Dendritic cell treated with granulocyte-macrophage colony-stimulating factor and Interleukin-4, amounts not matched to agents 40 ng/mL and 50 ng/mL, for 4 days (primary cell): ENCODE data around the gene ZNF324B.
"Not testable (repeated sequence)": the region's sequence is repeated elsewhere in the genome, so short reads cannot be mapped to it uniquely, and the experiment has no call there.

Experiments
- H3K27ac Mint-ChIP-seq: one replicate; pipeline ENCODE4 v1.8.0; 2022; ENCODE audit warnings: mild to moderate bottlenecking, mixed read lengths
- H3K27me3 Mint-ChIP-seq: one replicate; pipeline ENCODE4 v1.8.0; 2022; ENCODE audit warnings: mild to moderate bottlenecking, mixed read lengths
- H3K36me3 Mint-ChIP-seq: one replicate; pipeline ENCODE4 v1.8.0; 2022; ENCODE audit warnings: low read depth, mixed read lengths
- H3K4me1 Mint-ChIP-seq: one replicate; pipeline ENCODE4 v1.8.0; 2022; ENCODE audit warnings: low read depth, mixed read lengths
- H3K4me3 Mint-ChIP-seq: one replicate; pipeline ENCODE4 v1.8.0; 2022; ENCODE audit warnings: mild to moderate bottlenecking, moderate library complexity, mixed read lengths
- H3K9me3 Mint-ChIP-seq: one replicate; pipeline ENCODE4 v1.8.0; 2022; ENCODE audit warnings: mixed read lengths
- intact Hi-C: fragments of 100-400 bp; cut with micrococcal nuclease; formaldehyde crosslinking; loops from one replicate; pipeline ENCODE4 v1.15.0; 2022

Gene ZNF324B

DNA sequence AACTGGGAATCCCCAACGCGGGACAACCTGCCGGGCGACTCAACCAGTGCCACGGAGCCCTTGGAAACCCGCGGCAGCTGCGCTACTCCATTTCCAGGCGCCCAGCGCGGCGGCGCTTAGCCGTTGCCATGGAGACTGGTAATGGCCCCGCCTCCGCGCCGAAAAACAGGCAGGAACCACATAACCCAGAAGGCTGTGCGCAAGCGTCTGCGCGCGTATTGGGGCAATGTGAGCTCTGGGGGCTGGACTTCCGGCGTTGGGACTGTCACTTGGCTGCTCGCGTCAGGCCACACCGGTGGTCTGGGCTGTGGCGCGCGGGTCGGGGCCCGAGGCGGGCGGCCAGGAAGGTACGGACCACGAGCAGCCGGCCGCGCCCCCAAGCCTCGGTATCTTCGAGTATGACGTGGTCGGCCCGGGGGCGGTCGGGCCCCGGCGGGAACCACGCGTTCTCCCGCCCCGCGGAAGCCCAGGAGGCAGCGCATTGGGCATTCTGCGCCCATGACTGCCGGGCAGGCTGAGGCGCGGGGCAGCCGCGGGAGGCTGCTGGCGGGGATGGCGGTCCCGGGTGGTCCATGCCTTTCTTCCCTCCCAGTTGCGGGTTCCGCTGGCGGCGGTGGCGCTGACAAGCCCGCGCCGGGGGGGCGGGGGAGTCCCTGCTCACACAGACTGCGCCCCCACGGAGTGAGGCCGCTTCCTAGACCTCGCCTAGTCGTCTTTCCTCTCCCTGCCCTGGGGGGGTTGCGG, at the start of gene ZNF324B:
Gene ZNF324B, plus strand, starts transcription at position 265 of the 744 bp plus-strand sequence. CDS start 2,080 bp downstream, outside the sequence.
- intact Hi-C loops: loop anchor here (1.0 to 2.0 kb wide), 3 partner anchors 11 to 48 kb away; partner anchors contain the start of genes ZNF132 and ZNF324
- Mint-ChIP-seq H3K27ac (peak within 1 kb of the TSS; percentile 77), H3K9me3 (peaks cover 23% of the 10 kb centered on the region), H3K27me3 (peaks cover 19% of the 10 kb centered on the region), H3K36me3 (peaks cover 40% of the 10 kb centered on the region), H3K4me1 (peaks cover 28% of the 10 kb centered on the region), H3K4me3 (peak within 1 kb of the TSS; percentile 85)

DNA sequence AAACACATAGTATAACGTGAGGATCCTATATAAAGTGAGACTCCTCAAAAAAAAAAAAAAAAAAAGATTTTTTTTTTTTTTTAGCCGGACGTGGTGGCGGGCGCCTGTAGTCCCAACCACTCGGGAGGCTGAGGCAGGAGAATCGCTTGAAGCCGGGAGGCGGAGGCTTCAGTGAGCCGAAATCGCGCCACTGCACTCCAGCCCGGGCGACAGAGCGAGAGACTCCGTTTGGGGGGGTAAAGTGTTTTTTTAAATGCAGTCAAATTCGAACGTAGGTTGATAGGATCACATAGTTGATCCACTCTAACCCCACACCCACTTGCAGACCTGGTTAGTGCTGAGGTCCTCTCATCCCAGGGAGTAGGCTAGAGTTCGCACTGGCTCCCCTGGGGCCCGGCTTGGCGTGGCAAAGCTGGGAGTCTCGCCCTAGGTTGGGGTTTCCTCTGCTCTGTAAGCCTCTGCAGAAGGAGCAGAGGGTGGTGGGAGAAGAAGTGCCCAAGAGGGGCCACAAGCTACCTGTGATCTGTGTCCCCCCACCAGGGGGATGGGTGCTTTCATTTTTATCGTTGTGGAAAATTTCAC, 49.5 kb upstream of the ZNF324B start:
- peak overlapping the region; percentile 85 for H3K4me3 Mint-ChIP-seq
- intact Hi-C loops: loop anchor here (1.0 to 10.0 kb wide), 3 partner anchors 39 to 97 kb away; partner anchors contain the start of gene ZNF497
- peak overlapping the region; percentile 80 for H3K27ac Mint-ChIP-seq
- peaks cover 6% of the 10 kb centered on the region for H3K36me3 Mint-ChIP-seq
- no peaks in the 10 kb centered on the region for H3K9me3 Mint-ChIP-seq
- peaks cover 33% of the 10 kb centered on the region for H3K4me1 Mint-ChIP-seq
- peaks cover 26% of the 10 kb centered on the region for H3K27me3 Mint-ChIP-seq

DNA sequence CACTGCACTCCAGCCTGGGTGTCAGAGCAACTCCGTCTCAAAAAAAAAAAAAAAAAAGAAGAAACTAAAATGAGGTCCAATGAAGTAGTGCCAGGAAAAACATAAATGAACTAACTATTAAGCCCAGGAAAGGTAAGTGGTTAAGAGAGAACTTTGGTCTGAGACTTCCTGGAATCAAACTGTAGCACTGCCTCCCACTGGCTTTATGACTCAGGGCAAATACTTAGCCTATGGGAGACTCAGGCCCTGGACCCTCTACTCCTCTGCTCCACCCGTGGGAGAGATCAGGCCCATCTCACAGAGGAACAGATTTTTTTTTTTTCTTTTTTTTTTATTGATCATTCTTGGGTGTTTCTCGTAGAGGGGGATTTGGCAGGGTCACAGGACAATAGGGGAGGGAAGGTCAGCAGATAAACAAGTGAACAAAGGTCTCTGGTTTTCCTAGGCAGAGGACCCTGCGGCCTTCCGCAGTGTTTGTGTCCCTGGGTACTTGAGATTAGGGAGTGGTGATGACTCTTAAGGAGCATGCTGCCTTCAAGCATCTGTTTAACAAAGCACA, 47.4 kb upstream of the ZNF324B start:
- not testable (repeated sequence) for H3K4me3 Mint-ChIP-seq, H3K27ac Mint-ChIP-seq, H3K9me3 Mint-ChIP-seq
- H3K4me1 Mint-ChIP-seq: peaks cover 41% of the 10 kb centered on the region
- H3K27me3 Mint-ChIP-seq: peaks cover 11% of the 10 kb centered on the region
- intact Hi-C loops: loop anchor here (10.0 kb wide), 1 partner anchor 59 kb away; no protein-coding TSS in a partner anchor
- H3K36me3 Mint-ChIP-seq: peaks cover 19% of the 10 kb centered on the region

DNA sequence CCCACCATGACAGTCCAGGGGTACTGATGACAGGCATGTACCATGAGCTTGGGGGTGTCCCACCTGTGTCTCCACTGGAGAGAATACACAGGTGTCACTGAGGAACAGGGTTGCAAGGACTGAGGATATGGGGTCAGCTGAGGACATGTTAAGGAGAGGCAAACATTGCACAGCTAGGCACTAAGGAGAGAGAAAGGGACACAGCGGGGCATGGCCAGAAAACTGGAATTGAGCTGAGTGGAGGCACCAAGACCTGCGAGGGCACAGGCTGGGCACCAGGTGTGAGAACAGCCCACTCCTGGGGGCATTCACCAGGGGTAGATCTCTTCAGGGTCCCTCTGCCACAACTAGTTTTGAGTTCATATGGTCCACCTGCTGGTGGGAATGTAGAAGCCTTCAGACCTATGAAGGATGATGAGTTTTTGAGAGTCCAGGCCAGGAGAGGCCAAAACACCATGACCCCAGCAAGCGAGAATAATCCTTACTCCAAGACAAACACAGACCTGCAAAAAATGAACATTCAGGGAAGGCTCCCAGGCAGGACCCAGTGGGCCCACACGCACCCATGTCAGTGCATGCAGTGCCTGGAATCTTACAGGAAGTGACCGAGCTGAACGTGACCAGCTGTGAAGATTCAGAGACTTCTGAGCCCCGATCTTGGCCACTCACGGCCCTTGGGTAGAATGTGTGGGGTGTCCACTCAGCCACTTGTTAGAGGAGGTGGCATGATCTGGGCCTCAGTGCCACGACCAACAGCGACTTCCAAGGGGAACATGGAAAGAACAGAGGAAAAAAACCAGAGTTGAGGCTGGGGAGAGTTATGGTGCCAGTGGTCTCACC, 44.4 kb upstream of the ZNF324B start:
- peak overlapping the region; percentile 96 for H3K4me3 Mint-ChIP-seq
- H3K36me3 Mint-ChIP-seq: peaks cover 17% of the 10 kb centered on the region
- peaks cover 40% of the 10 kb centered on the region for H3K4me1 Mint-ChIP-seq
- no peaks in the 10 kb centered on the region for H3K9me3 Mint-ChIP-seq
- H3K27me3 Mint-ChIP-seq: no peaks in the 10 kb centered on the region
- intact Hi-C loops: loop anchor here (10.0 kb wide), 1 partner anchor 62 kb away; no protein-coding TSS in a partner anchor
- peak overlapping the region; percentile 88 for H3K27ac Mint-ChIP-seq

DNA sequence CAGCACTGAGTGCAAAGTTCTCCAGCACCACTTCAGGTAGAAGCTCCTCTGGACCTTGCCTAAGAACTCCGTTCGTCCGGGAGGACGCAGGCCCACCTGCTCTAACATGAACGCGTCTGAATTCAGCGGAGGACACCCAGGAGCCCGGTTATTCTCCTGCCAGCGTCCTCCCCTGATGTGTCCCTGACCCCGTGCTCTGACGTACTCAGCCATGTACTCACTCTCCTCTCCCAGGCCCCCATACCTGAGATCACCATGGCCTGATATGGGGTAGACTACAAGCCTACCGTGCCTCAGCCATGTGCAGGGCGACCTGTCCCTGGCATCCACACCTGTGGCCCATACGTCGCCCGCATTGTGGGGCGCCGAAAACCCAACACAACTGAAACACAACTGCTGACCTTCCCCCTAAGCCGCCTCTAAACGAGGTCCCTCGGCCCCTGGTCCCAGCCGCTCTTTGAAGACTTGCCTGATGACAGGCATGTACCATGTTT, 43.7 kb upstream of the ZNF324B start:
- peaks cover 40% of the 10 kb centered on the region for H3K4me1 Mint-ChIP-seq
- intact Hi-C loops: loop anchor here (1.0 to 10.0 kb wide), 4 partner anchors 26 to 63 kb away; partner anchors contain the start of genes ZNF132 and ZNF837
- no peaks in the 10 kb centered on the region for H3K27me3 Mint-ChIP-seq

DNA sequence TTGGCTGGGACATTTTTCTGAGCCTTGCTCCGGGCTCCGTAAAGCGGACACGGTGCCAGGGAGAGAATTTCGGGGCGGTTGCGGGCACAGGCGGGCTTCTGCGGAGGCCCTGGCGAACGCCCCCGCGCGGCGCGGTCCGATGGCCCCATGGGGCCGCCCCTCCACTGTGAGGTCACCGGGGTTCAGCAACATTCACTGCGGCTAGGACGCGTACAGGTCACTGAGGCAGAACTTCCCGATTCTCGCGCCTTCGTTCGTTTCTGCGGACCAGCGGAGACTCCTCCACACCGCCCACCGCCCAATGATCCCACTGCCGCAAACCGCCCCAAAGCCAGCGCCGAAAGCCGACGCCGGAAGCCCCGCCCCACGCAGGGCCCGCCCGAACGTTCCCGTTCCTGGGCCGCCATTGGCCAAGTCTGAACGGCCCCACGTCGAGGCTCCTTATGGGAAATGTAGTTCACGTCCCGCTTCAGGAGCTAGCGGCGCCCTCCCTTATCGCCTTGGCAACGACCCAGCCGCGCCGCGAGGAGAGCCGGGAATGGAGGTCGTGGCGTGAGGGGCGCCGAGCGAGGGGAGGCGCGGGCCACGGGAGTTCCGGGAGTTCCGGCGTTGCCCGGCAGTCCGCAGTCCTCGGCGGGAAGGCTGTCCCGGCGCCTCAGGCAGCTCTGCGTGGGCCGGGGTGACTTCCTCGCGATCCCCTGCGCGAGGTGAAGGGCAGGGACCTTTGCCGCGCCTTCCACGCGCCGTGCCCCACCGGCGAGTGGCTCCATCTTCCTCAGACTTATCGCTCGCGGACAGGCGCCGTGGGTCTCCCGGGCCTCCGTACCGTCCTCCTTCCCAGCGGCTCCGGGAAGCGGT, 43.0 kb upstream of the ZNF324B start, which contains the start of gene ZNF584:
Gene ZNF584, plus strand, starts transcription at position 498 of the 858 bp plus-strand sequence. CDS start 499 bp downstream, outside the sequence.
- Mint-ChIP-seq H3K27me3 (no peaks in the 10 kb centered on the region), H3K9me3 (no peaks in the 10 kb centered on the region), H3K27ac (peak within 1 kb of the TSS; percentile 88), H3K36me3 (peaks cover 28% of the 10 kb centered on the region), H3K4me1 (peaks cover 40% of the 10 kb centered on the region), H3K4me3 (peak within 1 kb of the TSS; percentile 96)
- intact Hi-C loops: loop anchor here (1.0 to 10.0 kb wide), 4 partner anchors 27 to 64 kb away; partner anchors contain the start of genes ZNF132 and ZNF837

More for the DNA sequence above, 43.7 kb upstream of the ZNF324B start:
- Mint-ChIP-seq H3K4me3 (peak overlapping the region; percentile 96), H3K36me3 (peaks cover 21% of the 10 kb centered on the region), H3K9me3 (no peaks in the 10 kb centered on the region), H3K27ac (peak overlapping the region; percentile 88)

DNA sequence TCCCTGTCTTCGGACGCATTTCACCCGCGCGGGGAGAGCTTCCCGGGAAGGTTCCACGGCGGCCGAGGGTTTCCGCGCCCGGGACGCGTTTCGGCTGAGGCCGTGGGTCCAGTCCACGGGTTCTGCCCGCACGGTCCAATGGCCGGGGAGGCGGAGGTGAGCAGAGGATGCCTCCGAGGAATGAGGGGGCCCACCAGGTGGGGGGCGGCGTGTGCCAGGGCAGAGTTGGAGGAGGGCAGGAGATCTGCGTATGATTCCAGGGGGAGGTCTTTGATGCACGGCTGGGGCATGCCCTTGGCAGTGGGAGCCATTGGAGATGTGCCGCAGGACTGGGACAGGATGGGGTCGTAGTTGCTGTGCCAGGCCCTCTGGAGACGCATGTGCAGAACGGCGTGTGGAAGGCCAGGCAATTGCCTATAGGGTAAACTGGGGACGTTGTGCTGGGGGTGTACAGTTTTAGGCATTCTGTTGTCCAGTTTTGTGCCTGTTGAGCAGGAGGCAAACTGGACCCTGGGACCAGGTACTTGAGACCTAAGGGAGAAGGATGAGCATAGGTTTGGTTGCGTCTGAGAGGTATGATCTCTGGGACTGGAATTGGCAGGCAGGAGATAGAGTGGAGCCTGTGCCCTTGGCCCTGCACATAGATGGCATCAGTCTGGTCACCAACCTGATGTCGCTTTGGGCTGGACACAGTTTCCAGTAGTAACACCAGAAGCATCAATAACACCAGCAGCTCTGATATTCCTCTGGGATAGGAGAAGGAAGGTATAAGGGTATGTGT, 42.2 kb upstream of the ZNF324B start:
- Mint-ChIP-seq H3K36me3 (peaks cover 36% of the 10 kb centered on the region), H3K27me3 (no peaks in the 10 kb centered on the region), H3K9me3 (no peaks in the 10 kb centered on the region), H3K4me3 (peak overlapping the region; percentile 96), H3K4me1 (peaks cover 35% of the 10 kb centered on the region), H3K27ac (peak overlapping the region; percentile 88)
- intact Hi-C loops: loop anchor here (10.0 kb wide), 1 partner anchor 64 kb away; no protein-coding TSS in a partner anchor

DNA sequence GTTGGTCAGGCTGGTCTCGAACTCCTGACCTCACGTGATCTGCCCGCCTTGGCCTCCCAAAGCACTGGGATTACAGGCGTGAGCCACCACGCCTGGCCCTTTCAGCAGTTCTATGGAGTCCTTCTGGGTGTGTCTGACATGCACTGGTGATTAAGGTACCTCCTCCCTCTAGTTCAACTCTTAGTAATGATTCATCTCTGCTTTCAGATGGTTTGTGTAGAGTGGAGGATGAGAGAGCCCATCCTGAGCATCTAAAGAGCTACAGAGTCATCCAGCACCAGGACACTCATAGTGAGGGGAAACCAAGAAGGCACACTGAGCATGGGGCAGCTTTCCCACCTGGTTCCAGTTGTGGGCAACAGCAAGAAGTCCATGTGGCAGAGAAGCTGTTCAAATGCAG, 34.8 kb upstream of the ZNF324B start:
- Mint-ChIP-seq H3K4me1 (no peaks in the 10 kb centered on the region), H3K4me3 (no peak overlapping the region), H3K27me3 (no peaks in the 10 kb centered on the region), H3K27ac (no peak overlapping the region), H3K9me3 (peaks cover 47% of the 10 kb centered on the region), H3K36me3 (peaks cover 79% of the 10 kb centered on the region)
- intact Hi-C loops: no loop called here

DNA sequence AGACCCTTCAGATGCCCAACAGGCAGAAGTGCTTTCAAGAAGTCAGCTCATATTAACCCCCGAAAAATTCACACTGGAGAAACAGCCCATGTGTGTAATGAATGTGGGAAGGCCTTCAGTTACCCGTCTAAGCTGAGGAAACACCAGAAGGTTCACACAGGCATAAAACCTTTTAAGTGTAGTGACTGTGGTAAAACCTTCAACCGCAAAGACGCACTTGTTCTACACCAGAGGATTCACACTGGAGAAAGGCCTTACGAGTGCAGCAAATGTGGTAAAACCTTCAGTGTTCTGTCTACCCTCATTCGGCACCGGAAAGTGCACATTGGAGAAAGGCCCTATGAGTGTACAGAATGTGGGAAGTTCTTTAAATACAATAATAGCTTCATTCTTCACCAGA, 34.4 kb upstream of the ZNF324B start:
- Mint-ChIP-seq H3K4me1 (no peaks in the 10 kb centered on the region), H3K27me3 (no peaks in the 10 kb centered on the region), H3K36me3 (peaks cover 79% of the 10 kb centered on the region), H3K4me3 (no peak overlapping the region), H3K9me3 (peaks cover 51% of the 10 kb centered on the region), H3K27ac (no peak overlapping the region)
- intact Hi-C loops: no loop called here

DNA sequence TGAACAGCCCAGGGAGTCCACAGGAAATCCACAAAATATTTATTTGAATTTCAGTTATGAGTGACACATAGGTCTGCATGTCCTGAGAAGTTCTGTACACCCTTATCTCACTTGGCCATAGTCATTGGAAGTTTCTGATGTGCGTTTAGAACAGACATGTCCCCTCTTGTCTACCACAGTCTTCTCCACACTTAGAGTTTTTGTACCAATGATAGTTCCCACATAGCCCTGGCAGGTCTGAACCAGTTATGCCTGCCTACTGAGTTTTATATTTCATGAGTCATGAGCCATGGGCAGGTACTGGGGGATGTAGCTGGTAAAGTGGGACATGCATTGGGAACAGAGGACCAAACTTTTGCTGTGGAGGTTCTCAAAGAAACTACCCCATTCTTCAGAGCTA, 22.8 kb upstream of the ZNF324B start:
- intact Hi-C loops: no loop called here
- no peak overlapping the region for H3K4me3 Mint-ChIP-seq
- H3K9me3 Mint-ChIP-seq: peaks cover 94% of the 10 kb centered on the region
- H3K4me1 Mint-ChIP-seq: no peaks in the 10 kb centered on the region
- no peak overlapping the region for H3K27ac Mint-ChIP-seq
- H3K27me3 Mint-ChIP-seq: no peaks in the 10 kb centered on the region
- H3K36me3 Mint-ChIP-seq: peaks cover 13% of the 10 kb centered on the region

DNA sequence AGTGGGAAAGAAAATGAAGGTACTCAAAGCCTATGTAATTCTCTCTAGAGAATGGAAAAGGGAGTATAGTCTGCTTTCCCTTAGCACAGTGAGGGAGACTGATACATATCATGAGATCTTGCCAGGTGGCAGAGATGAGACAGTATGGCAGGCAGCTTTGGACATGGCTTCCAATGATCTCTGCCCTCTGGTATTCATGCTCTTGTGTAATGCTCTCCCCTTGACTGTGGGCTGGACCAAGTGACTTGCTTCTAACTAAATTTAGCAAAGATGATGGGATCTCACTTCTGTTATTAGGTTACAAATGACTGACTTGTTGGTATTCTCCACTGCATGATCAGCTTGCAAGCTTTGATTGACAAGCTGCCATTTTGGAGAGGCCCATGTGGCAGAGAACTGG, 21.7 kb upstream of the ZNF324B start:
- H3K4me3 Mint-ChIP-seq: no peak overlapping the region
- no peaks in the 10 kb centered on the region for H3K27me3 Mint-ChIP-seq
- H3K36me3 Mint-ChIP-seq: peaks cover 24% of the 10 kb centered on the region
- intact Hi-C loops: no loop called here
- H3K4me1 Mint-ChIP-seq: no peaks in the 10 kb centered on the region
- peaks cover 95% of the 10 kb centered on the region for H3K9me3 Mint-ChIP-seq
- no peak overlapping the region for H3K27ac Mint-ChIP-seq

DNA sequence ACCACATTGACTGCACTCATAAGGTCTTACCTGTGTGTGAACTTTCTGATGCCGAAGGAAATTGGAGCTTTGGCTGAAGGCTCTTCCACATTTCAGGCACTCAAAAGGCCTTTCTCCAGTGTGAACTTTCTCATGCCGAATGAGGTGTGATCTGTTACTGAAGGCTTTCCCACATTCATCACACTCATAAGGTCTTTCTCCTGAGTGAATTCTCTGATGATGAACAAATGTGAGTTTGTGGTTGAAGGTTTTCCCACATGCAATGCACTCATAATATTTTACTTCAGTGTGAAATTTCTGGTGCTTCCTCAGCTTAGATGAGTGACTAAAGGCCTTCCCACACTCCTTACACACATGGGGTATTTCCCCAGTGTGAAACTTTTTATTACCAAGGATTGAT, 17.2 kb upstream of the ZNF324B start:
- no peak overlapping the region for H3K27ac Mint-ChIP-seq
- peaks cover 69% of the 10 kb centered on the region for H3K36me3 Mint-ChIP-seq

More for the DNA sequence above, 17.2 kb upstream of the ZNF324B start:
- H3K9me3 Mint-ChIP-seq: peaks cover 96% of the 10 kb centered on the region
- H3K27me3 Mint-ChIP-seq: peaks cover 2% of the 10 kb centered on the region
- H3K4me1 Mint-ChIP-seq: peaks cover 5% of the 10 kb centered on the region
- intact Hi-C loops: no loop called here
- H3K4me3 Mint-ChIP-seq: no peak overlapping the region
